GM21390 (cell line): ENCODE results near the gene SNRPB2.

ENCODE experiments used
- ATAC-seq: cut with Tn5 transposase; IDR thresholded peaks from one replicate; pipeline ENCODE4 v1.9.1; 2021; ENCODE audit not compliant: unreplicated experiment

The SNRPB2 gene

GRCh38 chr20:16785226-16785625 is 55.4 kb downstream of the SNRPB2 start:
- ATAC-seq: no peak
